GM12878 (cell line): Measurements from ENCODE around the gene MYL6B. TPM values are rescaled to one million over a fixed set of nuclear protein-coding genes. Genes with fewer than 3 reads are reported as not detected.

Source experiments
- ATAC-seq: fragments of 200-7000 bp; cut with Tn5 transposase; 3 replicates; pipeline ENCODE4 v1.9.1; 2020; ENCODE audit warnings: mild to moderate bottlenecking, moderate library complexity
- BruUV-seq: library from RNA; stranded (reverse); fragments of 400-500 nt; replicated peaks from 2 replicates; lab custom pipeline; 2021; lab: Mats Ljungman, UMichigan
- CTCF ChIA-PET: fragments of 300-600 bp; sonication (Branson Sonifier 250); formaldehyde crosslinking; extraction: SDS; loops from one replicate; lab custom pipeline; 2021; ENCODE audit warnings: inconsistent platforms; lab: Yijun Ruan, JAX
- POLR2A ChIA-PET: fragments of 350-600 bp; formaldehyde crosslinking; extraction: SDS; loops from one replicate; lab custom pipeline; 2021; ENCODE audit warnings: inconsistent platforms; lab: Charles Lee
- RAD21 ChIA-PET: fragments of 300-600 bp; sonication (Branson Sonifier 250); formaldehyde crosslinking; loops from one replicate; lab custom pipeline; 2023; ENCODE audit warnings: antibody characterized with exemption; ENCODE audit not compliant: unreplicated experiment; lab: Charles Lee
- SMC1A ChIA-PET: fragments of 300-600 bp; sonication (Branson Sonifier 250); formaldehyde crosslinking; loops from one replicate; lab custom pipeline; 2023; ENCODE audit not compliant: unreplicated experiment, uncharacterized antibody; lab: Charles Lee
- DNase-seq: peaks from one replicate; pipeline ENCODE4 v3.0.0-alpha.2; 2011; ENCODE audit warnings: low read depth, low spot score
- FAIRE-seq: peaks from 3 replicates; lab custom pipeline; 2011; peaks lifted over from hg19 to GRCh38; lab: Jason Lieb, UNC
- H2AFZ ChIP-seq: 2 replicates; pipeline ENCODE4 v1.6.0; 2011; ENCODE audit warnings: low read depth, low read length, control low read depth; ENCODE audit not compliant: control insufficient read depth
- H3K27ac ChIP-seq: 2 replicates; pipeline ENCODE4 v1.5.1; 2011; ENCODE audit warnings: control low read depth; ENCODE audit not compliant: control insufficient read depth, insufficient read depth
- H3K27me3 ChIP-seq, 2 experiments: replicated peaks in 1 of 2; 2 replicates each; pipeline versions ENCODE4 v1.6.0 to v1.6.1; 2011; ENCODE audit warnings: low read length in 1 of 2; ENCODE audit not compliant: control insufficient read depth in 2 of 2, insufficient read depth in 2 of 2
- H3K36me3 ChIP-seq, 2 experiments: 2 replicates each; pipeline ENCODE4 v1.5.1; 2011; ENCODE audit warnings: low read length in 1 of 2; ENCODE audit not compliant: control insufficient read depth in 2 of 2, insufficient read depth in 2 of 2
- H3K4me1 ChIP-seq: 2 replicates; pipeline ENCODE4 v1.6.1; 2011; ENCODE audit warnings: mild to moderate bottlenecking, low read length, moderate library complexity, mixed read lengths; ENCODE audit not compliant: control insufficient read depth, insufficient read depth
- H3K4me2 ChIP-seq: 2 replicates; pipeline ENCODE4 v1.6.0; 2011; ENCODE audit warnings: control low read depth; ENCODE audit not compliant: control insufficient read depth, insufficient read depth
- H3K4me3 ChIP-seq: fragments of 200-600 bp; sonication (generic); 2 replicates; pipeline ENCODE4 v1.5.1; 2016
- H3K79me2 ChIP-seq: 2 replicates; pipeline ENCODE4 v1.6.0; 2011; ENCODE audit warnings: low read length; ENCODE audit not compliant: control insufficient read depth, insufficient read depth
- H3K9ac ChIP-seq: 2 replicates; pipeline ENCODE4 v1.8.0; 2011; ENCODE audit warnings: low read length, control low read depth, mixed read lengths; ENCODE audit not compliant: control insufficient read depth, insufficient read depth
- H3K9me3 ChIP-seq: replicated peaks from 3 replicates; pipeline ENCODE4 v1.5.1; 2011; ENCODE audit warnings: mild to moderate bottlenecking, low read length; ENCODE audit not compliant: control insufficient read depth, insufficient read depth
- H4K20me1 ChIP-seq: 2 replicates; pipeline ENCODE4 v1.6.0; 2011; ENCODE audit not compliant: control insufficient read depth, insufficient read depth
- BACH1 ChIP-seq: fragments of 450-650 bp; IDR thresholded peaks from 2 replicates; pipeline ENCODE4 v1.6.1; 2017; ENCODE audit warnings: mild to moderate bottlenecking, borderline replicate concordance
- EZH2 ChIP-seq: IDR thresholded peaks from 2 replicates; pipeline ENCODE4 v1.6.1; 2012; ENCODE audit warnings: low read depth, mild to moderate bottlenecking, control low read depth, inconsistent platforms, low read length, borderline replicate concordance; ENCODE audit not compliant: control insufficient read depth
- HCFC1 ChIP-seq: fragments of 150-350 bp; IDR thresholded peaks from 2 replicates; pipeline ENCODE4 v1.6.1; 2014; ENCODE audit warnings: low read length
- NFYB ChIP-seq: IDR thresholded peaks from 2 replicates; pipeline ENCODE4 v1.6.1; 2011; ENCODE audit warnings: low read depth, mild to moderate bottlenecking, low read length, improper control_type of control experiment, moderate library complexity; ENCODE audit not compliant: insufficient read depth
- POLR2A ChIP-seq: IDR thresholded peaks from 2 replicates; pipeline ENCODE4 v1.6.1; 2011; ENCODE audit warnings: low read depth, mild to moderate bottlenecking, low read length
- SMARCA5 ChIP-seq: fragments of 450-650 bp; IDR thresholded peaks from 2 replicates; pipeline ENCODE4 v1.6.1; 2017; ENCODE audit warnings: mild to moderate bottlenecking
- SRF ChIP-seq, 2 experiments: IDR thresholded peaks; 2 replicates each; pipeline ENCODE4 v1.6.1; 2011; ENCODE audit warnings: low read depth in 2 of 2, low read length in 2 of 2, mild to moderate bottlenecking in 1 of 2, moderate library complexity in 1 of 2
- TARDBP ChIP-seq: IDR thresholded peaks from 2 replicates; pipeline ENCODE4 v1.6.1; 2016; ENCODE audit warnings: borderline replicate concordance
- ZNF24 ChIP-seq: fragments of 450-650 bp; IDR thresholded peaks from 2 replicates; pipeline ENCODE4 v1.6.1; 2017; ENCODE audit warnings: antibody characterized with exemption, mild to moderate bottlenecking
- WGBS: methylation state at CpG from one replicate; pipeline ENCODE4 v1.1.6; 2016; ENCODE audit warnings: low lambda C conversion rate; ENCODE audit not compliant: insufficient replicate concordance, insufficient coverage; ENCODE audit errors: missing lambda C conversion rate; 5-methylcytosine and 5-hydroxymethylcytosine counted together
- in situ Hi-C: fragments of 300-500 bp; cut with MboI; formaldehyde crosslinking; loops from 9 replicates; pipeline ENCODE4 v1.14.3; 2018; ENCODE audit warnings: mixed read lengths
- intact Hi-C: fragments of 100-400 bp; cut with micrococcal nuclease; formaldehyde crosslinking; loops from one replicate; pipeline ENCODE4 v1.14.2; 2022; ENCODE audit not compliant: unreplicated experiment
- polyA plus RNA-seq, 11 experiments: library from polyadenylated mRNA; depleted of rRNA in 4 of 11; unstranded in 6 of 11; stranded (reverse) in 5 of 11; fragments of >200 nt; fragmentation: Nextera tagmentation in 4 of 11; fragmentation: Illumina TruSeq in 1 of 11; extraction: Ambion mirVana in 4 of 11; extraction: Trizol in 1 of 11; gene quantifications; 1 replicate in 1 of 11; 2 replicates in 10 of 11; pipeline versions ENCODE4 v1.2.1 to v1.2.3, GENCODE V29; 2011 to 2016; ENCODE audit warnings: inconsistent platforms in 2 of 11, missing spikeins in 2 of 11, low read depth in 1 of 11
- total RNA-seq, 4 experiments: library from RNA; depleted of rRNA in 3 of 4; stranded (reverse); fragments of >200 nt in 3 of 4; fragmentation: Illumina TruSeq in 1 of 4; extraction: Trizol in 1 of 4; gene quantifications; 2 replicates each; pipeline versions ENCODE4 v1.2.1 to v1.2.3, GENCODE V29; 2013 to 2021
- TF ChIP-seq, protein P1 (sequence below): IDR thresholded peaks from 2 replicates; pipeline ENCODE4 v1.6.1; 2011; ENCODE audit warnings: mild to moderate bottlenecking, low read depth, low read length, moderate library complexity; ENCODE audit not compliant: insufficient replicate concordance
- TF ChIP-seq, protein P2 (sequence below): IDR thresholded peaks from 2 replicates; pipeline ENCODE4 v1.6.1; 2012; ENCODE audit warnings: low read depth, low read length, improper control_type of control experiment

MYL6B gene
- total and polyA plus RNA-seq, 10 of the 15 experiments (the other 5 are each of a cell fraction or from before 2014, with no cell fraction given): 75.5 to 153 (median 114) TPM

DNA sequence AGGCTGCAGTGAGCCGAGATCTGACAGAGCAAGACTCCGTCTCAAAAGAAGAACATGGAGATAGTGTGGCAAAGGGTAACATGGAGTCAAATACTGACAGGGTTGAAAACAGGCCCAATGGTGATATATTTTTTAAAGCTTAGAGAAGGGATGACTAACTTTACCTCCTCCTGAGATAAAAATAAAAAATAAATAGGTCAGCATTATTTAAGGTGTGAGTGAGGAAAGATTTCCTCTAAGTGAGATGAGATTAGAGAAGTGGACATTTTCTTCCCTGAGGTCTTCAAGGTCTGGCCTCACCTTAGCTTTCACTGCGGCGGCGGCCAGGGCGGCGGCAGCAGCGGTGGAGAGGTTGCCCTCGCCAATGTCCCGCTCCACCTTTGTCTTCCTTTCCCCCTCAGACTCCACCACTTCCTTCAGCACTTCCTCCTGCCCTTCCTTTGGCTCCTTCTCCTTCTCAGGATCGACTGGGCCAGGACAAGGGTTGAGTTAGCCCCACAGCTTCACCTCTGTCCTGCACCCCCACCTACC is 16.9 kb downstream of the MYL6B start (continued):
- TF ChIP-seq, protein P1, sequence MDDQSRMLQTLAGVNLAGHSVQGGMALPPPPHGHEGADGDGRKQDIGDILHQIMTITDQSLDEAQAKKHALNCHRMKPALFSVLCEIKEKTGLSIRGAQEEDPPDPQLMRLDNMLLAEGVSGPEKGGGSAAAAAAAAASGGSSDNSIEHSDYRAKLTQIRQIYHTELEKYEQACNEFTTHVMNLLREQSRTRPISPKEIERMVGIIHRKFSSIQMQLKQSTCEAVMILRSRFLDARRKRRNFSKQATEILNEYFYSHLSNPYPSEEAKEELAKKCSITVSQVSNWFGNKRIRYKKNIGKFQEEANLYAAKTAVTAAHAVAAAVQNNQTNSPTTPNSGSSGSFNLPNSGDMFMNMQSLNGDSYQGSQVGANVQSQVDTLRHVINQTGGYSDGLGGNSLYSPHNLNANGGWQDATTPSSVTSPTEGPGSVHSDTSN: no peak
- TF ChIP-seq EZH2: no peak
- no peak for TF ChIP-seq ZNF24
- TF ChIP-seq, protein P2, sequence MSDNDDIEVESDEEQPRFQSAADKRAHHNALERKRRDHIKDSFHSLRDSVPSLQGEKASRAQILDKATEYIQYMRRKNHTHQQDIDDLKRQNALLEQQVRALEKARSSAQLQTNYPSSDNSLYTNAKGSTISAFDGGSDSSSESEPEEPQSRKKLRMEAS: no peak
- no peak for TF ChIP-seq HCFC1
- TF ChIP-seq NFYB: no peak
- no peak for TF ChIP-seq BACH1
- no peak for TF ChIP-seq SMARCA5
- TF ChIP-seq SRF (IDR thresholded peaks at IDR 0.05; ENCODE audit: low read depth in 2 of 2, low read length in 2 of 2): no peak
- no peak for TF ChIP-seq TARDBP

DNA sequence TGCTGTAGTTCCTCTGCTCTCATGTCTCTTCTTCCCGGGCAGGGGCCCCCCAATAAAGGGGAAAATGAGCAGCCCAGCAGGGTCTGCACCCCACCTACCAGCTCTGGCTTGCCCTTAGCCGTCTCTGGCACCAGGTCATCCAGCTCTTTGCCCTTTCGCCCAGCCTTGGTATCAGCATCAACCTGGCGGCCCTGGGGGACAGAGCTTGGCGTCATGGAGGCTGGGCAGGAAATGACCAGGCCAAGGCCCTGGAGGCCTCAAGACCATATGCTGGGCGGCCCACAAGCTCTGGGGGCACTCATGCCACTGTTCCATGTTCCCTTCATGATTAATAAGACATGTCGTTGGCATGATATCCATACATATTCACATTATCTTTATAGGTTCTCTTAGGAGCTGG is 20.5 kb downstream of the MYL6B start:
- Histone ChIP-seq H3K79me2 (no peaks in the 10 kb centered on the region), H4K20me1 (no peaks in the 10 kb centered on the region), H3K9me3 (no peaks in the 10 kb centered on the region), H3K4me3 (no peak overlapping the region), H3K4me2 (no peak overlapping the region), H3K4me1 (no peaks in the 10 kb centered on the region), H3K27me3 (no peaks in the 10 kb centered on the region), H2AFZ (no peak overlapping the region), H3K27ac (no peak overlapping the region), H3K36me3 (peaks cover 20 to 25% of the 10 kb centered on the region in 2 experiments), H3K9ac (no peak overlapping the region)
- ATAC-seq (no peak), DNase-seq (no peak), FAIRE-seq (no peak)
- intact Hi-C loops: no loop called here
- POLR2A ChIA-PET: no interaction called here
- RAD21 ChIA-PET: no interaction called here
- CTCF ChIA-PET: interaction anchor here (1.2 to 2.1 kb wide), 2 partner anchors 15 to 434 kb away, joined by 3 to 6 read pairs; no protein-coding TSS in a partner anchor
- SMC1A ChIA-PET: no interaction called here
- in situ Hi-C loops: no loop called here
- WGBS: 95% methylated on average over 7 of the region's 7 CpGs
- BruUV-seq: no TSS peak
- TF ChIP-seq POLR2A: peak; percentile 14; the same call in 1 of the 2 replicates
- TF ChIP-seq, protein P2: no peak
